Astrocyte (in vitro differentiated cells and primary cell): ENCODE results near the gene RELN. TPM values are rescaled to one million over a fixed set of nuclear protein-coding genes. Genes with fewer than 3 reads are reported as not detected.

Experiments
- DNase-seq: peaks from one replicate; pipeline ENCODE4 v3.0.0-alpha.2; 2010; ENCODE audit warnings: low read depth
- FAIRE-seq: peaks from 2 replicates; lab custom pipeline; 2011; peaks lifted over from hg19 to GRCh38; lab: Jason Lieb, UNC
- H2AFZ ChIP-seq: 2 replicates; pipeline ENCODE4 v1.6.0; 2012; ENCODE audit warnings: low read depth, low read length, inconsistent platforms
- H3K27ac ChIP-seq: 2 replicates; pipeline ENCODE4 v1.5.1; 2011; ENCODE audit warnings: low read depth, low read length, inconsistent platforms
- H3K27me3 ChIP-seq: 2 replicates; pipeline ENCODE4 v1.6.0; 2011; ENCODE audit warnings: low read length, inconsistent platforms; ENCODE audit not compliant: insufficient read depth
- H3K36me3 ChIP-seq: 2 replicates; pipeline ENCODE4 v1.5.1; 2011; ENCODE audit warnings: low read length, inconsistent platforms; ENCODE audit not compliant: insufficient read depth
- H3K4me1 ChIP-seq: 2 replicates; pipeline ENCODE4 v1.5.1; 2011; ENCODE audit warnings: low read length, inconsistent platforms; ENCODE audit not compliant: insufficient read depth
- H3K4me2 ChIP-seq: 2 replicates; pipeline ENCODE4 v1.6.0; 2012; ENCODE audit warnings: low read length, inconsistent platforms
- H3K4me3 ChIP-seq: 2 replicates; pipeline ENCODE4 v1.5.1; 2011; ENCODE audit warnings: low read depth, mild to moderate bottlenecking, low read length, inconsistent platforms; ENCODE audit not compliant: insufficient read depth
- H3K79me2 ChIP-seq: 2 replicates; pipeline ENCODE4 v1.6.0; 2012; ENCODE audit warnings: mild to moderate bottlenecking, low read length, inconsistent platforms; ENCODE audit not compliant: insufficient read depth
- H3K9ac ChIP-seq: 2 replicates; pipeline ENCODE4 v1.6.0; 2012; ENCODE audit warnings: mild to moderate bottlenecking, low read length, inconsistent platforms
- H3K9me3 ChIP-seq: 2 replicates; pipeline ENCODE4 v1.5.1; 2012; ENCODE audit warnings: low read depth, mild to moderate bottlenecking, low read length, inconsistent platforms; ENCODE audit not compliant: insufficient read depth
- H4K20me1 ChIP-seq: 2 replicates; pipeline ENCODE4 v1.6.0; 2012; ENCODE audit warnings: low read length, inconsistent platforms; ENCODE audit not compliant: insufficient read depth
- H3K27ac Mint-ChIP-seq: one replicate; pipeline ENCODE4 v1.8.0; 2021; ENCODE audit warnings: mild to moderate bottlenecking, mixed read lengths; ENCODE audit not compliant: unreplicated experiment
- H3K27me3 Mint-ChIP-seq: one replicate; pipeline ENCODE4 v1.8.0; 2021; ENCODE audit warnings: low read depth, mixed read lengths; ENCODE audit not compliant: unreplicated experiment
- H3K36me3 Mint-ChIP-seq: one replicate; pipeline ENCODE4 v1.8.0; 2021; ENCODE audit warnings: low read depth, mixed read lengths; ENCODE audit not compliant: unreplicated experiment
- H3K4me1 Mint-ChIP-seq: one replicate; pipeline ENCODE4 v1.8.0; 2021; ENCODE audit warnings: low read depth, mixed read lengths; ENCODE audit not compliant: unreplicated experiment
- H3K4me3 Mint-ChIP-seq: one replicate; pipeline ENCODE4 v1.8.0; 2021; ENCODE audit warnings: mild to moderate bottlenecking, moderate library complexity, mixed read lengths; ENCODE audit not compliant: unreplicated experiment
- H3K9me3 Mint-ChIP-seq: one replicate; pipeline ENCODE4 v1.8.0; 2021; ENCODE audit warnings: mild to moderate bottlenecking, mixed read lengths; ENCODE audit not compliant: unreplicated experiment
- EZH2 ChIP-seq: IDR thresholded peaks from 2 replicates; pipeline ENCODE4 v1.6.1; 2012; ENCODE audit warnings: mild to moderate bottlenecking, low read length, inconsistent platforms; ENCODE audit not compliant: insufficient read depth
- total RNA-seq: library from RNA; stranded (reverse); gene quantifications from 2 replicates; pipeline ENCODE4 v1.2.1, GENCODE V29; 2021
- TF ChIP-seq, protein P1 (sequence below): IDR thresholded peaks from 2 replicates; pipeline ENCODE4 v1.5.1; 2011; ENCODE audit warnings: low read depth, mild to moderate bottlenecking, inconsistent platforms, low read length, moderate library complexity; ENCODE audit not compliant: insufficient read depth

RELN gene
- total RNA-seq, 1 donor from 2014 or later = 0.98 TPM

DNA sequence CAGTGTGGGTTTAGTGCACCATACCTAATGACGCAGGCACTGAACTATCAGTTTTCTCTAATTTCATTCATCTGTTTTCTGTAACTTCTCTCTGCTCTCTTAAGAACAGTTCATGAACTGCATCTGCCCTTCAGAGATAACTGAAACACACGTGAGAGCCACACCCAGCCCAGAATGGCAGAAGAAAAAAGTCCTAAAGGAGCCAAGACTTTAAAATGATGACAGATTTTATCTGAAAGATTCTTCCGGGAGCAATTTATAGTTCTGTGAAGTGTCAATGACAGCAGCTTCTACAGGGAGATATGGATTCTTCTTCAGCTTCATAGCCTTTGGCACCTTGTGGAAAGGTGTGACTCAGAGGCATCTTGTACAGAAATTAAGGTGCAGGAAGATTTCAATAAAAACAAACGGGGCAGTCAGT, 332.0 kb downstream of the RELN start:
- DNase-seq (no peak), FAIRE-seq (no peak)
- Histone ChIP-seq H3K9me3 (no peaks in the 10 kb centered on the region), H3K4me3 (no peak overlapping the region), H3K4me1 (peaks cover 9% of the 10 kb centered on the region), H3K36me3 (no peaks in the 10 kb centered on the region), H4K20me1 (no peaks in the 10 kb centered on the region), H3K4me2 (no peak overlapping the region), H3K27ac (no peak overlapping the region), H3K27me3 (no peaks in the 10 kb centered on the region), H3K79me2 (no peaks in the 10 kb centered on the region), H3K9ac (no peak overlapping the region), H2AFZ (no peak overlapping the region)
- H3K4me3 Mint-ChIP-seq = no peak overlapping the region
- no peaks in the 10 kb centered on the region for H3K36me3 Mint-ChIP-seq
- H3K9me3 Mint-ChIP-seq = no peaks in the 10 kb centered on the region
- H3K27ac Mint-ChIP-seq = no peak overlapping the region
- TF ChIP-seq EZH2 = no peak
- TF ChIP-seq, protein P1, sequence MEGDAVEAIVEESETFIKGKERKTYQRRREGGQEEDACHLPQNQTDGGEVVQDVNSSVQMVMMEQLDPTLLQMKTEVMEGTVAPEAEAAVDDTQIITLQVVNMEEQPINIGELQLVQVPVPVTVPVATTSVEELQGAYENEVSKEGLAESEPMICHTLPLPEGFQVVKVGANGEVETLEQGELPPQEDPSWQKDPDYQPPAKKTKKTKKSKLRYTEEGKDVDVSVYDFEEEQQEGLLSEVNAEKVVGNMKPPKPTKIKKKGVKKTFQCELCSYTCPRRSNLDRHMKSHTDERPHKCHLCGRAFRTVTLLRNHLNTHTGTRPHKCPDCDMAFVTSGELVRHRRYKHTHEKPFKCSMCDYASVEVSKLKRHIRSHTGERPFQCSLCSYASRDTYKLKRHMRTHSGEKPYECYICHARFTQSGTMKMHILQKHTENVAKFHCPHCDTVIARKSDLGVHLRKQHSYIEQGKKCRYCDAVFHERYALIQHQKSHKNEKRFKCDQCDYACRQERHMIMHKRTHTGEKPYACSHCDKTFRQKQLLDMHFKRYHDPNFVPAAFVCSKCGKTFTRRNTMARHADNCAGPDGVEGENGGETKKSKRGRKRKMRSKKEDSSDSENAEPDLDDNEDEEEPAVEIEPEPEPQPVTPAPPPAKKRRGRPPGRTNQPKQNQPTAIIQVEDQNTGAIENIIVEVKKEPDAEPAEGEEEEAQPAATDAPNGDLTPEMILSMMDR = no peak
- peaks cover 9% of the 10 kb centered on the region for H3K4me1 Mint-ChIP-seq
- H3K27me3 Mint-ChIP-seq = no peaks in the 10 kb centered on the region

DNA sequence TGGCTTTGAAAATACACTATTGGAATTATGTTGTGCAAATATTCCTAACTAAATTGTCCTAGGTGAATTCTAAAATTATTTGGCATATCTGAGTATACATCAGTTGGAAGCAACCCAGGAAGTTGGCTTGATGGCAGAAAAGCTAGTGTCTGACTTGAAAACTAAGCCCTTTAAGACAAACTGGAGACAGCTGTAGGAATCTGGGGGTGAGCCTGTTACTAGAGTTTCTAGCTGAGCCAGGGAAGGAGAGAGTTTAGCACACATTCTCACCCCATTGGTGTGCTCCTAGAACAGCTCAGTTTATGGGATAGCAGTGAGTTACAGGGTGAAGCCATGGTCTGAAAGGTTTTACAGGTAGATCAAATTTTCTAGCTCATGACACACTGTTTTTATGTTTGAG, 333.2 kb downstream of the RELN start:
- Histone ChIP-seq H3K9me3 (no peaks in the 10 kb centered on the region), H3K4me1 (peaks cover 9% of the 10 kb centered on the region), H3K27me3 (no peaks in the 10 kb centered on the region), H3K9ac (no peak overlapping the region), H3K4me3 (no peak overlapping the region), H3K27ac (no peak overlapping the region), H4K20me1 (no peaks in the 10 kb centered on the region), H2AFZ (no peak overlapping the region), H3K79me2 (no peaks in the 10 kb centered on the region), H3K4me2 (no peak overlapping the region), H3K36me3 (no peaks in the 10 kb centered on the region)
- no peak for TF ChIP-seq EZH2
- TF ChIP-seq, protein P1 = no peak
- no peak for DNase-seq
- Mint-ChIP-seq H3K9me3 (no peaks in the 10 kb centered on the region), H3K27ac (no peak overlapping the region), H3K27me3 (no peaks in the 10 kb centered on the region), H3K4me1 (peaks cover 9% of the 10 kb centered on the region), H3K36me3 (no peaks in the 10 kb centered on the region), H3K4me3 (no peak overlapping the region)
- FAIRE-seq = no peak

DNA sequence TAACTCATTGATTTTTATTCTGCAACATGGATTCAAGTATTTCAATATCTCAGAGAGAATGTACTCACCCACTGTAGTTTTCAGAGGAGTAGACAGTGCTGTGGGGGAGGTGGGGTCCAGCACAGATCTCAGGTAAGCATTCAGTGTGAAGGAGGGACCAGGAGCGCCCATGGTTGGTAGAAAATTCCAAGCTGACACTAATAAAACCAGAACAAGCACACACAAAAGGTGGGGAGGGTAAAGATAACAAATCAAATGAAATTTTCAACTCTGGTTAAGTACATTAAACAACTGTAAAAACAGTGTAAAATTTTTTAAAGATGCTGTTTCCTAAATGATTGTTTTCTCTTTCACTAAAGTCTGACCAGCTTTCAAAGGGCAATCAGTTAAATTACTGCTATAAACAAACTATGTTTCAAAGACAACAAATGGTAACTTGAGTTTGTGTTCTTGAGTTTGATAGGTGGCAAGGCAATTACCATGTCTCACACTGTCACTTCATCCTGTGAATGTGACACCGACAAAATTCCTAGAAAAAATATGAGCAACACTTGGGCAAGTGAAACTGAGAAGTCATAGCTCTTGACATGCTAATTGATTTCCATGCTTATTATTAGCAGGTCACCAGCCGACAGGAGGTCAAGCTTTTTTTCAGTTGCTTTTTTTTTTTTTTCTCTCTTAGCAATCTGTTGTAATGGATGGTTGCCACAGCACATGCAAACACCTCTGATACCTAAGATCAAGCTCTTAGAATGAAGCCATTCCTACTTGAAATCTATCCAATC, 337.7 kb downstream of the RELN start:
- no peaks in the 10 kb centered on the region for H3K79me2 ChIP-seq
- H3K9ac ChIP-seq = no peak overlapping the region
- no peak overlapping the region for H3K4me2 ChIP-seq
- no peaks in the 10 kb centered on the region for H3K9me3 ChIP-seq
- DNase-seq = no peak
- Mint-ChIP-seq H3K4me3 (no peak overlapping the region), H3K4me1 (no peaks in the 10 kb centered on the region), H3K27me3 (no peaks in the 10 kb centered on the region), H3K9me3 (peaks cover 2% of the 10 kb centered on the region), H3K27ac (no peak overlapping the region), H3K36me3 (no peaks in the 10 kb centered on the region)
- no peaks in the 10 kb centered on the region for H3K4me1 ChIP-seq
- H3K4me3 ChIP-seq = no peak overlapping the region
- TF ChIP-seq EZH2 = no peak
- no peak for FAIRE-seq
- H2AFZ ChIP-seq = no peak overlapping the region
- H3K36me3 ChIP-seq = no peaks in the 10 kb centered on the region
- H4K20me1 ChIP-seq = no peaks in the 10 kb centered on the region
- H3K27ac ChIP-seq = no peak overlapping the region
- no peaks in the 10 kb centered on the region for H3K27me3 ChIP-seq
